Suprapubic skin (tissue), 2 donors: ENCODE measurements around the gene IL4R.

Experiments
- EP300 ChIP-seq: sonication (generic); formaldehyde crosslinking; IDR thresholded peaks from one replicate; pipeline ENCODE4 v1.6.1; 2017; ENCODE audit warnings: antibody characterized with exemption
- POLR2A ChIP-seq, 2 donors: fragments of 450-650 bp; IDR thresholded peaks; one replicate each; pipeline ENCODE4 v1.6.1; 2017; ENCODE audit warnings: antibody characterized with exemption in 2 of 2, mild to moderate bottlenecking in 2 of 2, moderate library complexity in 2 of 2

DNA sequence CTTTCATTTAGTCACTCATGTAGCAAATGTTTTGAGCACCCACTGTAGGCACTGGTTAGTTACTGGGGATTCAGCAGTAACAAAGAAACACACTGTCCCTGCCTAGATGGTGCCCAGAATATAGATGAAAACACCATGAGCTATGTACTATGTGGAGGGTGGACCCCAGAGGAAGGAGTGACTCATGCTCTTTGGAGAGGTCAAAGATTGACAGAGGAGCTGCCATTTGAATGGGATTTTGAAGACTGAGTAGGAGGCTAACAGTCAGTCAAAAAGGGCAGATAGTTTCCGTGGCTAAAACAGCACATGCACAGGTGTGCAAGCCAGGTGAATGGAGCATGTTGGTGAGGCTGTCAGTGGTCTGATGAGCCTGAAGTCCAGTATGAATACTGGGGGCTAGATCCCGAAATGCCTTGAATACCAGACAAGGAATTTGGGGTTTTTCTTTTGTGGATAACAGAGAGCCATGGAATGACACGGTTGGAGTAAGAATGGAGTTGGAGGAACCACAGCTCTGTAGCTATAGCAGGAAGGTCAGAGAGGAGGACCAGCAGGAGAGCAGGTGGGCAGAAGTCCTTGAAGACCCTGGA lies 94.3 kb downstream of the IL4R start:
- TF ChIP-seq POLR2A (IDR thresholded peaks at IDR 0.05) (no peak), EP300 (no peak)
